ENCODE results near the gene LONRF3. TPM values are rescaled to one million over a fixed set of nuclear protein-coding genes. Genes with fewer than 3 reads are reported as not detected.
"Not testable (repeated sequence)": the region's sequence is repeated elsewhere in the genome, so short reads cannot be mapped to it uniquely, and the experiment has no call there.

Gene LONRF3
- total and polyA plus RNA-seq, 4 experiments from 2014 or later, result 2.5 to 10.6 (median 5.7) TPM

DNA sequence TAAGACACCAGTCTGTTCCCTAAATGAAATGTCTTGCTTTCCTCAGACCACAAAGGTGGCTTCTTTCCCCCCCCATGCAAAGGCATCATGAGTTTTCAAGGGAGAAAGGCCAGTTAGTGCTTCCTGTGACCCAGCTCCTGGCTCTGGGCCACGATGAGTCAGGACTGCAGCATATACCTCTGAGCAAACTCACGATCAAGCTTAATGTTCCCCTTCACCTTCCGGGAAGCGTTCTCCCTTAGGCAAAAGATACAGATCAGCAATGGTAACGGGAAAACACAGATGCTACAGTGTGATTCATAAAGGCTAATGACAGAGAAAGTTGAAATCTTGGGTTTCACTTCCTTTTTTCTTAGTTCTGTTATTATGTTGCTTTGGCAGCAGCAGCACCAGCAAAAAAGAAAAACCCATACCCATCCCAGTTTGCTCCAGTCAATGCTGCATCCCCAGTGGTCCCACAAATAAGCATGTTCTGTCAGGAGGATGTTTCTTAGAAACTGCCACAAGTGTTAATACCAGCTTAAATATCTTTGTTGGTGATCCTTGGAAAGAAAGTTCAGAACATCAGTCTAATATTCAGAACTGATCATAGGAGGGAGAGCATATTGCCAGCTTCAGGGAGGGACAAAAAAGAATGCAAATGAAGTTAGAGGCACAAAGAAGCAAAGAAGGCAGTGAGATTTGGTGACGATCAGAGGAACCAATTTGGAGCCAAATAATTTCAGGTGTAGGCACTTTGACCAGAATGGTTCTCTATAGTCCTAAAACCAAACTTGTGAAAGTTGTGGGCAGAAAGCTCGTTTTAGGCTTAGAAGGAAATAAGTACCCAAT lies 41.2 kb downstream of the LONRF3 start:
- no peaks in the 10 kb centered on the region for H3K27me3 ChIP-seq (ENCODE audit: insufficient read depth, low read length)
- H3K4me1 ChIP-seq (ENCODE audit: insufficient read depth, low read length), result no peaks in the 10 kb centered on the region
- intact Hi-C loops (cut with micrococcal nuclease), result no loop called here
- Mint-ChIP-seq H3K27me3 (no peaks in the 10 kb centered on the region), H3K4me1 (peaks cover 0 to 2% (median 0%) of the 10 kb centered on the region in 4 donors), H3K36me3 (peaks cover 11 to 36% of the 10 kb centered on the region in 2 donors), H3K4me3 (no peak overlapping the region), H3K9me3 (no peaks in the 10 kb centered on the region), H3K27ac (no peak overlapping the region)
- CTCF ChIA-PET (ENCODE audit: partially characterized antibody), result interaction anchor here (1.0 to 2.8 kb wide), 3 partner anchors 10 to 176 kb away, joined by 3 to 12 read pairs (median 3); no protein-coding TSS in a partner anchor
- H3K36me3 ChIP-seq (ENCODE audit: insufficient read depth, low read length), result no peaks in the 10 kb centered on the region
- H3K27ac ChIP-seq (ENCODE audit: low read depth, low read length), result no peak overlapping the region
- no peak for DNase-seq
- no peaks in the 10 kb centered on the region for H3K9me3 ChIP-seq (ENCODE audit: control insufficient read depth in 1 of 2, low read length in 2 of 2)
- POLR2A ChIA-PET (ENCODE audit: partially characterized antibody), result interaction anchor here (0.6 kb wide), 1 partner anchor 41 kb away, joined by 3 read pairs; no protein-coding TSS in a partner anchor
- no peak overlapping the region for H3K4me3 ChIP-seq (ENCODE audit: low read length in 2 of 2)

DNA sequence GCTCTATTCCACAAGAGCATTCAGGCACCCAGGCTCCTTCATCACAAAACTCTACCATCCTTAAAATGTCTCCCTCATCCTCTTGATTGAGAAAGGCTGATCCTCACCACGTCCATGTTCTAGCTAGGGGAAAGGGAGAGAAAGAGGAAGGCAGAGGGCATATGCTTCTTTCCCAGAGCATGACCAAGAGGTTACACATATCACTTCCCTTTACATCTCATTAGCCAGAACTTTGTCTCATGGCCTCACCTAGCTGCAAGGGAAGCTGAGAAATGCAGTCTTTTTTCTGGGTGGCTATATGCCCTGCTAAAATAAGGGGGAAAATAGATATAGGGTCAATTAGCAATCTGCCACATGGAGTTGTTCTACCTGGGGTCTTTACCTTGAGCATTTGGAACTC lies 42.7 kb downstream of the LONRF3 start:
- intact Hi-C loops (cut with micrococcal nuclease), result no loop called here
- DNase-seq, result no peak
- H3K9me3 Mint-ChIP-seq, result no peaks in the 10 kb centered on the region
- Histone ChIP-seq H3K4me3 (ENCODE audit: low read length in 2 of 2) (no peak overlapping the region), H3K36me3 (ENCODE audit: insufficient read depth, low read length) (no peaks in the 10 kb centered on the region), H3K27ac (ENCODE audit: low read depth, low read length) (no peak overlapping the region), H3K4me1 (ENCODE audit: insufficient read depth, low read length) (no peaks in the 10 kb centered on the region), H3K27me3 (ENCODE audit: insufficient read depth, low read length) (no peaks in the 10 kb centered on the region), H3K9me3 (ENCODE audit: control insufficient read depth in 1 of 2, low read length in 2 of 2) (no peaks in the 10 kb centered on the region)
- peaks cover 0 to 2% (median 0%) of the 10 kb centered on the region in 4 donors for H3K4me1 Mint-ChIP-seq
- POLR2A ChIA-PET (ENCODE audit: partially characterized antibody), result no interaction called here
- no peak overlapping the region for H3K27ac Mint-ChIP-seq
- no peaks in the 10 kb centered on the region for H3K27me3 Mint-ChIP-seq
- H3K36me3 Mint-ChIP-seq, result peaks cover 11 to 29% of the 10 kb centered on the region in 2 donors
- CTCF ChIA-PET (ENCODE audit: partially characterized antibody), result interaction anchor here (1.4 to 2.8 kb wide), 3 partner anchors 8 to 178 kb away, joined by 3 to 12 read pairs (median 5); no protein-coding TSS in a partner anchor
- no peak overlapping the region for H3K4me3 Mint-ChIP-seq

DNA sequence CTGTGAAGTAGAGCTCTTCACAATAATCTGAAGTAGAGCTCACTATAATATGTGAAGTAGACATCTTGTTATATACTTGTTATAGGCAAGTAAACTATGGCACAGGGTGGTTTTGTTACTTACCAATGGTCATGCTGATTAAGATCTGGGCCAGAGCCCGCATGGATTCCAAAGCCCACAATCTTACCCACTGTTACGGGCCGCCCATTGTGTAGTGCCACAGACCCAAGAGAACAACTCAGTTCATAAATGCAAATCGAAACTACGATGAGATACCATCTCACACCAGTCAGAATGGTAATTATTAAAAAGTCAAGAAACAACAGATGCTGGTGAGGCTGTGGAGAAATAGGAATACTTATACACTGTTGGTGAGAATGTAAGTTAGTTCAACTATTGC lies 51.5 kb downstream of the LONRF3 start:
- Histone ChIP-seq H3K4me1 (ENCODE audit: insufficient read depth, low read length) (no peaks in the 10 kb centered on the region), H3K4me3 (ENCODE audit: low read length in 2 of 2) (no peak overlapping the region), H3K9me3 (ENCODE audit: control insufficient read depth in 1 of 2, low read length in 2 of 2) (no peaks in the 10 kb centered on the region), H3K36me3 (ENCODE audit: insufficient read depth, low read length) (no peaks in the 10 kb centered on the region), H3K27me3 (ENCODE audit: insufficient read depth, low read length) (no peaks in the 10 kb centered on the region), H3K27ac (ENCODE audit: low read depth, low read length) (no peak overlapping the region)
- no peaks in the 10 kb centered on the region for H3K27me3 Mint-ChIP-seq
- peaks cover 0 to 10% of the 10 kb centered on the region in 2 donors for H3K36me3 Mint-ChIP-seq
- peaks cover 0 to 3% (median 0%) of the 10 kb centered on the region in 8 donors for H3K9me3 Mint-ChIP-seq
- intact Hi-C loops (cut with micrococcal nuclease), result no loop called here
- ChIA-PET POLR2A (ENCODE audit: partially characterized antibody) (no interaction called here), CTCF (ENCODE audit: partially characterized antibody) (interaction anchor here (2.1 kb wide), 1 partner anchor 21 kb away, joined by 6 read pairs; no protein-coding TSS in a partner anchor)
- DNase-seq, result no peak
- no peaks in the 10 kb centered on the region for H3K4me1 Mint-ChIP-seq
- H3K4me3 Mint-ChIP-seq, result no peak overlapping the region
- no peak overlapping the region for H3K27ac Mint-ChIP-seq

DNA sequence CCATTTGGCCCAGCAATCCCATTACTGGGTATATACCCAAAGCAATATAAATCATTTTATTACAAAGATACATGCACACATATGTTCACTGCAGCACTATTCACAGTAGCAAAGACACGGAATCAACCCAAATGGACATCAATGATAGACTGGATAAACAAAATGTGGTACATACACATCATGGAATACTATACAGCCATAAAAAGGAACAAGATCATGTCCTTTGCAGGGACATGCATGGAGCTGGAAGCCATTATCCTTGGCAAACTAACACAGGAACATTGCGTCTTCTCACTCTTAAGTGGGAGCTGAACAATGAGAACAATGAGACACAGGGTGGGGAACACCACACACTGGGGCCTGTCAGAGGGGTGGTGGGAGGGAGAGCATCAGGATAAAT lies 51.9 kb downstream of the LONRF3 start:
- H3K4me1 ChIP-seq (ENCODE audit: insufficient read depth, low read length); intact Hi-C loops (cut with micrococcal nuclease); H3K27me3 ChIP-seq (ENCODE audit: insufficient read depth, low read length); H3K27ac ChIP-seq (ENCODE audit: low read depth, low read length); H3K4me3 Mint-ChIP-seq; H3K36me3 Mint-ChIP-seq; H3K27me3 Mint-ChIP-seq; DNase-seq; H3K9me3 ChIP-seq (ENCODE audit: control insufficient read depth in 1 of 2, low read length in 2 of 2); H3K4me1 Mint-ChIP-seq; H3K27ac Mint-ChIP-seq; H3K36me3 ChIP-seq (ENCODE audit: insufficient read depth, low read length); H3K9me3 Mint-ChIP-seq; POLR2A ChIA-PET (ENCODE audit: partially characterized antibody); H3K4me3 ChIP-seq (ENCODE audit: low read length in 2 of 2): not testable (repeated sequence)
- CTCF ChIA-PET (ENCODE audit: partially characterized antibody), result interaction anchor here (2.1 kb wide), 1 partner anchor 21 kb away, joined by 6 read pairs; no protein-coding TSS in a partner anchor

GRCh38 chrX:119027960-119028732 lies 53.7 kb downstream of the LONRF3 start:
- H3K27ac ChIP-seq (ENCODE audit: low read depth, low read length); H3K9me3 Mint-ChIP-seq; H3K27me3 Mint-ChIP-seq; DNase-seq; H3K4me1 Mint-ChIP-seq; H3K4me3 ChIP-seq (ENCODE audit: low read length in 2 of 2); H3K4me1 ChIP-seq (ENCODE audit: insufficient read depth, low read length); H3K27me3 ChIP-seq (ENCODE audit: insufficient read depth, low read length); H3K36me3 ChIP-seq (ENCODE audit: insufficient read depth, low read length); H3K27ac Mint-ChIP-seq; intact Hi-C loops (cut with micrococcal nuclease); H3K9me3 ChIP-seq (ENCODE audit: control insufficient read depth in 1 of 2, low read length in 2 of 2); H3K36me3 Mint-ChIP-seq; POLR2A ChIA-PET (ENCODE audit: partially characterized antibody); H3K4me3 Mint-ChIP-seq: not testable (repeated sequence)
- CTCF ChIA-PET (ENCODE audit: partially characterized antibody), result interaction anchor here (2.1 kb wide), 1 partner anchor 23 kb away, joined by 6 read pairs; no protein-coding TSS in a partner anchor

DNA sequence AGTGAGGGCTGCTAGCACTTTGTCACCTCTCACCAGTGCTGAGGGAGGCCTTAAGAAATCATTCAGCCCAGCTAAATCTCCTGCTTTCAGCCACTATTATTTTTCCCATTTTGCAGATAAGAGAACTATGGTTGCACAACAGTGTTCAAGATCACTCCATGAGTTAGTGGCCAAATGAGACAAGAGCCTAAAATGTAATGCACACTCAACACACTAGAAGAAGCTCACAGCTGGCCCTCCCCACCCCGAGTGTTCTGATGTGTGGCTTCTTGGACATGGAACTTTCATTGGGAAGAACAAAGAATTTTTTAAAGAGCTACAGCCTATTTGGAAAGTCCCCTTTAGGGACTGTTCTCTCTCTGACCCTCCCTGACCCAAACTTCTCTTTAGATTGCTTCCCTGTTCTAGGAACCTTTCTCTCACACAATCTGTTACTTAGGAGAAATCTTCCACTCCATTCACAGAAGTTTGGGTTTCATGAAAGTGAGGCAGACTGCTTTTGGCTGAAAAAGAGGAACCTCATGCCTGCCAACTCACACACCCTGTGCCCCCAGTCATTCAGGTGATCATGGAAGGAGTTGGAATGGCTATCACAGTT lies 54.4 kb downstream of the LONRF3 start:
- POLR2A ChIA-PET (ENCODE audit: partially characterized antibody), result no interaction called here
- Histone ChIP-seq H3K4me1 (ENCODE audit: insufficient read depth, low read length) (no peaks in the 10 kb centered on the region), H3K27ac (ENCODE audit: low read depth, low read length) (no peak overlapping the region), H3K36me3 (ENCODE audit: insufficient read depth, low read length) (no peaks in the 10 kb centered on the region), H3K4me3 (ENCODE audit: low read length in 2 of 2) (no peak overlapping the region), H3K9me3 (ENCODE audit: control insufficient read depth in 1 of 2, low read length in 2 of 2) (no peaks in the 10 kb centered on the region), H3K27me3 (ENCODE audit: insufficient read depth, low read length) (no peaks in the 10 kb centered on the region)
- no peaks in the 10 kb centered on the region for H3K4me1 Mint-ChIP-seq
- intact Hi-C loops (cut with micrococcal nuclease), result no loop called here
- peaks cover 0 to 6% (median 1%) of the 10 kb centered on the region in 8 donors for H3K9me3 Mint-ChIP-seq
- H3K36me3 Mint-ChIP-seq, result no peaks in the 10 kb centered on the region
- CTCF ChIA-PET (ENCODE audit: partially characterized antibody), result no interaction called here
- DNase-seq, result no peak
- no peaks in the 10 kb centered on the region for H3K27me3 Mint-ChIP-seq
- no peak overlapping the region for H3K4me3 Mint-ChIP-seq
- H3K27ac Mint-ChIP-seq, result no peak overlapping the region

DNA sequence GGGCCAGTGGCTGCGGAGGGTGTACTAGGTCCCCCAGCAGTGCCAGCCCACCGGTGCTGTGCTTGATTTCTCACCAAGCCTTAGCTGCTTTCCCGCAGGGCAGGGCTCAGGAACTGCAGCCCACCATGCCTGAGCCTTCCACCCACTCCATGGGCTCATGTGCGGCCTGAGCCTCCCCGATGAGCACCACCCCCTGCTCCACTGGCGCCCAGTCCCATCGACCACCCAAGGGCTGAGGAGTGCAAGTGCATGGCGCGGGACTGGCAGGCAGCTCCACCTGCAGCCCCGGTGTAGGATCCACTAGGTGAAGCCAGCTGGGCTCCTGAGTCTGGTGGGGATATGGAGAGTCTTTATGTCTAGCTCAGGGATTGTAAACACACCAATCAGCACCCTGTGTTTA lies 55.2 kb downstream of the LONRF3 start:
- CTCF ChIA-PET (ENCODE audit: partially characterized antibody); H3K27me3 Mint-ChIP-seq; H3K4me1 ChIP-seq (ENCODE audit: insufficient read depth, low read length); intact Hi-C loops (cut with micrococcal nuclease); DNase-seq; H3K4me1 Mint-ChIP-seq; H3K9me3 Mint-ChIP-seq; H3K9me3 ChIP-seq (ENCODE audit: control insufficient read depth in 1 of 2, low read length in 2 of 2); H3K4me3 Mint-ChIP-seq; POLR2A ChIA-PET (ENCODE audit: partially characterized antibody); H3K27ac ChIP-seq (ENCODE audit: low read depth, low read length); H3K36me3 ChIP-seq (ENCODE audit: insufficient read depth, low read length); H3K36me3 Mint-ChIP-seq; H3K27ac Mint-ChIP-seq; H3K4me3 ChIP-seq (ENCODE audit: low read length in 2 of 2); H3K27me3 ChIP-seq (ENCODE audit: insufficient read depth, low read length): not testable (repeated sequence)

Data from CD4-positive, alpha-beta memory T cell (primary cell).